H1 (cell line): Measurements from ENCODE around the gene LAMA4. TPM values are rescaled to one million over a fixed set of nuclear protein-coding genes. Genes with fewer than 3 reads are reported as not detected.

Experiments used
- CTCF ChIA-PET: fragments of 300-600 bp; sonication (Branson Sonifier 250); formaldehyde crosslinking; loops from one replicate; lab custom pipeline; 2021; ENCODE audit not compliant: partially characterized antibody; lab: Charles Lee
- POLR2A ChIA-PET: fragments of 300-600 bp; sonication (Branson Sonifier 250); formaldehyde crosslinking; loops from one replicate; lab custom pipeline; 2021; ENCODE audit warnings: inconsistent platforms; ENCODE audit not compliant: partially characterized antibody; lab: Charles Lee
- DNase-seq, 2 experiments: peaks; one replicate each; pipeline versions ENCODE4 v3.0.0 to v3.0.0-alpha.2; 2010 to 2022; ENCODE audit warnings: low spot score in 2 of 2, low read depth in 1 of 2, mixed read lengths in 1 of 2
- FAIRE-seq: peaks from 2 replicates; lab custom pipeline; 2011; peaks lifted over from hg19 to GRCh38; lab: Jason Lieb, UNC
- H2AFZ ChIP-seq: 2 replicates; pipeline ENCODE4 v1.8.1; 2012; ENCODE audit warnings: low read length, inconsistent platforms
- H2AK5ac ChIP-seq: 2 replicates; pipeline ENCODE4 v1.6.1; 2013; ENCODE audit warnings: low read depth, low read length
- H2BK120ac ChIP-seq: replicated peaks from 2 replicates; pipeline ENCODE3; 2013; ENCODE audit warnings: low read depth, low read length, inconsistent platforms
- H2BK12ac ChIP-seq: 2 replicates; pipeline ENCODE4 v1.6.1; 2013; ENCODE audit warnings: low read depth, low read length
- H2BK15ac ChIP-seq: 2 replicates; pipeline ENCODE4 v1.6.1; 2013; ENCODE audit warnings: low read length
- H2BK20ac ChIP-seq: 2 replicates; pipeline ENCODE4 v1.6.1; 2013; ENCODE audit warnings: low read length
- H2BK5ac ChIP-seq: 2 replicates; pipeline ENCODE4 v1.6.1; 2013; ENCODE audit warnings: low read depth, low read length
- H3K14ac ChIP-seq: 2 replicates; pipeline ENCODE4 v1.6.1; 2013; ENCODE audit warnings: inconsistent platforms; ENCODE audit not compliant: insufficient read length
- H3K18ac ChIP-seq: 2 replicates; pipeline ENCODE4 v1.6.1; 2013; ENCODE audit warnings: low read length; ENCODE audit errors: extremely low read depth
- H3K23ac ChIP-seq: 2 replicates; pipeline ENCODE4 v1.6.1; 2013; ENCODE audit warnings: inconsistent platforms; ENCODE audit not compliant: insufficient read length
- H3K23me2 ChIP-seq: 2 replicates; pipeline ENCODE4 v1.6.1; 2013; ENCODE audit warnings: low read depth, low read length
- H3K27ac ChIP-seq: 2 replicates; pipeline ENCODE4 v1.6.1; 2011; ENCODE audit warnings: low read depth, low read length, inconsistent platforms
- H3K27me3 ChIP-seq, 4 experiments: replicated peaks in 1 of 4; 1 replicate in 1 of 4; 2 replicates in 3 of 4; pipeline versions ENCODE4 v1.6.1 to v1.8.1; 2011 to 2013; ENCODE audit warnings: low read length in 3 of 4, mild to moderate bottlenecking in 3 of 4, inconsistent platforms in 2 of 4, mixed read lengths in 2 of 4, moderate library complexity in 1 of 4; ENCODE audit not compliant: control insufficient read depth in 3 of 4, insufficient read depth in 3 of 4; ENCODE audit errors: extremely low read depth in 1 of 4
- H3K36me3 ChIP-seq, 4 experiments: 2 replicates each; pipeline versions ENCODE4 v1.6.1 to v1.8.1; 2011 to 2013; ENCODE audit warnings: mild to moderate bottlenecking in 4 of 4, low read length in 3 of 4, moderate library complexity in 2 of 4, control low read depth in 1 of 4, inconsistent platforms in 1 of 4; ENCODE audit not compliant: insufficient read depth in 4 of 4, control insufficient read depth in 2 of 4
- H3K4ac ChIP-seq: replicated peaks from 2 replicates; pipeline ENCODE3; 2013; ENCODE audit warnings: low read length, low read depth, mixed read lengths, inconsistent platforms; ENCODE audit not compliant: insufficient read length
- H3K4me1 ChIP-seq, 4 experiments: replicated peaks in 1 of 4; 1 replicate in 1 of 4; 2 replicates in 3 of 4; pipeline versions ENCODE4 v1.6.1 to v1.8.1; 2011 to 2013; ENCODE audit warnings: low read length in 3 of 4, inconsistent platforms in 2 of 4, mixed read lengths in 1 of 4; ENCODE audit not compliant: insufficient read depth in 4 of 4, control insufficient read depth in 3 of 4
- H3K4me2 ChIP-seq, 2 experiments: 2 replicates each; pipeline versions ENCODE4 v1.6.1 to v1.8.1; 2011 to 2013; ENCODE audit warnings: low read depth in 2 of 2, low read length in 2 of 2, control low read depth in 1 of 2, inconsistent platforms in 1 of 2, mild to moderate bottlenecking in 1 of 2; ENCODE audit not compliant: insufficient read depth in 1 of 2
- H3K4me3 ChIP-seq, 4 experiments: fragments of 200-600, 300-600 bp in 1 of 4; sonication (generic), shearing (Covaris generic), sonication (Bioruptor Twin) in 1 of 4; 2 replicates each; pipeline versions ENCODE4 v1.5.1 to v1.8.1; 2011 to 2016; ENCODE audit warnings: low read length in 4 of 4, low read depth in 3 of 4, control low read depth in 2 of 4, inconsistent platforms in 2 of 4, mild to moderate bottlenecking in 2 of 4, mixed read lengths in 1 of 4, moderate library complexity in 1 of 4; ENCODE audit not compliant: insufficient read depth in 2 of 4; ENCODE audit errors: extremely low read depth in 1 of 4
- H3K56ac ChIP-seq: replicated peaks from 2 replicates; pipeline ENCODE3; 2013; ENCODE audit warnings: low read depth, mild to moderate bottlenecking, mixed read lengths, low read length, inconsistent platforms; ENCODE audit not compliant: insufficient read length
- H3K79me1 ChIP-seq: 2 replicates; pipeline ENCODE4 v1.6.1; 2013; ENCODE audit warnings: low read depth, low read length, control low read depth
- H3K79me2 ChIP-seq, 2 experiments: 2 replicates each; pipeline versions ENCODE4 v1.6.1 to v1.8.1; 2012 to 2013; ENCODE audit warnings: low read length in 2 of 2, mild to moderate bottlenecking in 2 of 2, inconsistent platforms in 1 of 2; ENCODE audit not compliant: insufficient read depth in 2 of 2, control insufficient read depth in 1 of 2
- H3K9ac ChIP-seq, 4 experiments: replicated peaks in 1 of 4; 1 replicate in 1 of 4; 2 replicates in 3 of 4; pipeline versions ENCODE4 v1.6.1 to v1.8.1; 2011 to 2013; ENCODE audit warnings: low read depth in 3 of 4, low read length in 3 of 4, control low read depth in 2 of 4, mild to moderate bottlenecking in 2 of 4, moderate library complexity in 2 of 4, inconsistent platforms in 1 of 4; ENCODE audit errors: extremely low read depth in 1 of 4
- H3K9me3 ChIP-seq, 2 experiments: 2 replicates each; pipeline versions ENCODE4 v1.6.1 to v1.8.1; 2012 to 2013; ENCODE audit warnings: mild to moderate bottlenecking in 2 of 2, moderate library complexity in 2 of 2, control low read depth in 1 of 2, inconsistent platforms in 1 of 2, low read depth in 1 of 2, low read length in 1 of 2, mixed read lengths in 1 of 2; ENCODE audit not compliant: insufficient read depth in 2 of 2
- H4K20me1 ChIP-seq, 2 experiments: replicated peaks in 1 of 2; 2 replicates each; pipeline versions ENCODE3 to v1.8.1; 2011 to 2013; ENCODE audit warnings: inconsistent platforms in 2 of 2, low read length in 2 of 2, mild to moderate bottlenecking in 1 of 2; ENCODE audit not compliant: insufficient read depth in 2 of 2, control insufficient read depth in 1 of 2
- H4K5ac ChIP-seq: 2 replicates; pipeline ENCODE4 v1.6.1; 2013; ENCODE audit warnings: low read length, low read depth, mixed read lengths, inconsistent platforms; ENCODE audit not compliant: insufficient read length
- H4K8ac ChIP-seq: 2 replicates; pipeline ENCODE4 v1.8.0; 2013; ENCODE audit warnings: mild to moderate bottlenecking, moderate library complexity, low read length, inconsistent platforms; ENCODE audit not compliant: insufficient read depth; ENCODE audit errors: extremely low read depth
- H4K91ac ChIP-seq: replicated peaks from 2 replicates; pipeline ENCODE3; 2013; ENCODE audit warnings: low read length, mixed read lengths, inconsistent platforms; ENCODE audit not compliant: insufficient read length
- BRCA1 ChIP-seq: IDR thresholded peaks from 2 replicates; pipeline ENCODE4 v1.6.1; 2012; ENCODE audit warnings: low read depth, low read length, improper control_type of control experiment
- MAX ChIP-seq: IDR thresholded peaks from 2 replicates; pipeline ENCODE4 v1.6.1; 2012; ENCODE audit warnings: inconsistent platforms
- NRF1 ChIP-seq: IDR thresholded peaks from 2 replicates; pipeline ENCODE4 v1.6.1; 2011; ENCODE audit warnings: mild to moderate bottlenecking, low read depth, low read length, improper control_type of control experiment
- POLR2AphosphoS5 ChIP-seq: IDR thresholded peaks from 2 replicates; pipeline ENCODE4 v1.6.1; 2011; ENCODE audit warnings: low read depth, low read length
- RAD21 ChIP-seq, 2 experiments: IDR thresholded peaks in 1 of 2; conservative IDR thresholded peaks in 1 of 2; 2 replicates each; pipeline ENCODE4 v1.6.1; 2011; ENCODE audit warnings: low read depth in 2 of 2, low read length in 2 of 2, improper control_type of control experiment in 1 of 2, inconsistent platforms in 1 of 2, mild to moderate bottlenecking in 1 of 2, moderate library complexity in 1 of 2
- RBBP5 ChIP-seq: IDR thresholded peaks from 2 replicates; pipeline ENCODE4 v1.7.1; 2012; ENCODE audit warnings: low read depth, mild to moderate bottlenecking, inconsistent platforms, low read length, moderate library complexity, borderline replicate concordance
- RXRA ChIP-seq: IDR thresholded peaks from 2 replicates; pipeline ENCODE4 v1.6.1; 2011; ENCODE audit warnings: low read depth, mild to moderate bottlenecking, low read length, moderate library complexity; ENCODE audit not compliant: insufficient read depth
- SIX5 ChIP-seq: IDR thresholded peaks from 2 replicates; pipeline ENCODE4 v1.6.1; 2011; ENCODE audit warnings: mild to moderate bottlenecking, low read depth, low read length
- WGBS, 2 experiments: shearing (Covaris generic) in 1 of 2; methylation state at CpG; one replicate each; pipeline versions ENCODE4 v1.1.6 to v1.1.7; 2013 to 2015; ENCODE audit warnings: low lambda C conversion rate in 2 of 2, mixed read lengths in 2 of 2, inconsistent platforms in 1 of 2, low coverage in 1 of 2, missing lambda C conversion rate in 1 of 2; ENCODE audit not compliant: insufficient replicate concordance in 2 of 2, insufficient coverage in 1 of 2, insufficient read length in 1 of 2; ENCODE audit errors: extremely low coverage in 1 of 2, missing lambda C conversion rate in 1 of 2; 5-methylcytosine and 5-hydroxymethylcytosine counted together
- polyA plus RNA-seq, 7 experiments: library from polyadenylated mRNA; depleted of rRNA in 3 of 7; stranded (reverse) in 5 of 7; unstranded in 2 of 7; fragments of >200 nt in 5 of 7; fragments of 200-250 nt in 2 of 7; gene quantifications; 1 replicate in 5 of 7; 2 replicates in 1 of 7; 4 replicates in 1 of 7; pipeline versions ENCODE4 v1.2.1 to v1.2.3, GENCODE V29; 2011 to 2013; ENCODE audit warnings: missing spikeins in 2 of 7, mixed read lengths in 2 of 7
- total RNA-seq: library from RNA; stranded (reverse); fragmentation: NEBNext Ultra II Directional; extraction: Animal tissue kit (Norgen Biotek cat#: 25700); gene quantifications from 2 replicates; pipeline ENCODE4 v1.2.1, GENCODE V29; 2021

The LAMA4 gene
- total and polyA plus RNA-seq, 2 of the 8 experiments (the other 6 are each of a cell fraction or from before 2014, with no cell fraction given): 0.95 to 1.5 TPM

GRCh38 chr6:112086744-112087135 is 167.6 kb downstream of the LAMA4 start:
- Histone ChIP-seq H3K27ac (peak overlapping the region; percentile 50; the same call in 1 of the 2 replicates), H3K23ac (no peak overlapping the region), H2BK5ac (peak overlapping the region; percentile 53; the same call in 1 of the 2 replicates), H3K23me2 (peaks cover 6% of the 10 kb centered on the region; the same call in 1 of the 2 replicates), H3K79me1 (no peaks in the 10 kb centered on the region), H3K14ac (no peak overlapping the region), H3K56ac (peak overlapping the region; percentile 34), H3K4me3 (peak overlapping the region; percentile 66 to 92 (median 79)), H3K79me2 (no peaks in the 10 kb centered on the region), H3K4me2 (peak overlapping the region; percentile 43 to 57), H3K18ac (no peak overlapping the region), H3K36me3 (peaks cover 0 to 7% (median 0%) of the 10 kb centered on the region in 4 experiments; a peak in 3 of 8 replicates), H4K5ac (no peak overlapping the region), H2BK12ac (no peak overlapping the region), H3K9ac (peak overlapping the region; percentile 58 to 67 (median 62)), H3K9me3 (no peaks in the 10 kb centered on the region), H3K27me3 (no peaks in the 10 kb centered on the region), H3K4ac (no peak overlapping the region), H2BK20ac (no peak overlapping the region), H2AK5ac (no peak overlapping the region), H4K20me1 (no peaks in the 10 kb centered on the region), H3K4me1 (no peaks in the 10 kb centered on the region), H2AFZ (peak overlapping the region; percentile 80), H2BK15ac (0 out of 2 replicates have a peak overlapping the region, but pooled peaks have one; percentile 21), H2BK120ac (no peak overlapping the region), H4K8ac (no peak overlapping the region), H4K91ac (no peak overlapping the region)
- 6% methylated on average over 8 of the region's 8 CpGs; no CpG with 5 or more reads in 1 of the 2 experiments for WGBS, 2 experiments
- ChIA-PET CTCF (interaction anchor here (0.7 to 3.6 kb wide), 12 partner anchors 10 to 343 kb away, joined by 3 to 21 read pairs (median 4); no protein-coding TSS in a partner anchor), POLR2A (interaction anchor here (0.9 to 1.4 kb wide), 6 partner anchors 13 to 481 kb away, joined by 3 to 7 read pairs (median 4); partner anchors contain the start of gene TRAF3IP2)
- FAIRE-seq (no peak), DNase-seq (no peak)
- peak; percentile 6 to 28; a peak in 3 of 4 replicates for TF ChIP-seq RAD21 (IDR thresholded peaks at IDR 0.05 in 1 of 2, conservative IDR thresholded peaks at IDR 0.05 in 1 of 2; ENCODE audit: low read depth in 2 of 2, low read length in 2 of 2)
- TF ChIP-seq SIX5: no peak
- TF ChIP-seq NRF1: no peak
- no peak for TF ChIP-seq MAX
- TF ChIP-seq POLR2AphosphoS5: no peak
- no peak for TF ChIP-seq RXRA
- TF ChIP-seq RBBP5: no peak
- TF ChIP-seq BRCA1: no peak
